Measurements from ENCODE around the gene MR1.
A peak's percentile ranks its signal among the peaks of the same experiment; 100 is the strongest.

MR1 gene

DNA sequence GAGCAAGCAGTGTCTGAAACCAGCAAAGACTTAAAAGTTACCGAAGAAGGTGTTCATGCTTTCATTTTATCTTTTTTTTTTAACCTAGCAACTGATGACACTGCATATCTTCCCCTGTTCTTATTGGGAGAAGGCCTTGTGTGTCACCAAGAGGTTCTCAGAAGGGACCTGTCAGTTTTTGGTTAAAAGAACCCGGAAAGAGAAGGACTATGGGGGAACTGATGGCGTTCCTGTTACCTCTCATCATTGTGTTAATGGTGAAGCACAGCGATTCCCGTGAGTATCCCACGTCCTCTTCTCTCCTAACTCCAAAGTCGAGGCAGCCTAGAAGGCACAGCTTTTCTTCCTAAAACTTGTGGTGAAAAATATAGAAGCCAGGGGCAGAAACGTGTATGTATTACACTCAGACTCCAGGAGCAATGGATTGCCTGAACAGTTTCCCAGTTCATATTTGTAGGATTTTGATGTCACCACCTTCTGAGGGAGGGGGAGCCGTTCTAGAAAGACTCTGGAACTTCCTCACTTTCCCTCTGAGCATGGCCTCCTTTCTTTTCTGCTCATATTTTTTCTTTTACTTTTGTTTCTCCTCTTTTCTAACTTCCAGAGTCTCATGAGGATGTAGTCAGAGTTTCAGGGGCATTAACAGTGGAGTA is at the start of gene MR1:
Gene MR1 (plus strand): TSS at position 185 of the 653 bp plus-strand sequence. CDS start 25 bp downstream, at position 210.
- DNase-seq (ENCODE audit: low read depth), result no peak

DNA sequence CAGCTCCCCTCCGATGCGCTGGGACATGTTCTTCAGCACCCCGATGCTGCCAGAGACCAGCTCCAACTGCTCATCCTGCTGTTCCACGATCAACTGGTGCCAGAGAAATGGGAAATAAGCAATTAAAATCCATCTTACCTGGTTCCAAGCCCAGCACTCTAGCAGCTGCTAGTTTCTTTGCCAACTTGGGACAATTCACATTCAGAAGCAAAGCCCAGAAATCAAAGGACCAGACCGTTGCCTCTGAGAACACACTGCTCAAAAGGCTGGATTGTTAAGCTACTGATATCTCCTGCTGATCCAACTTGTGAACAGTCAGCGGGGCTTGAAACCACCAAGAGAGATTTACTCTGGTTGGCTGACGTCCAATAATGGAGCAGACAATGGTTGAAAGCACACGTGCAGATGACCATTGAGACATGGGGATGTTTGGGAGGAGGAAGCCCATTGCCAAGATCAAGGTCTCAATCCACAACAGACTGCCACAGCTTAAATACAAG is 45.5 kb upstream of the MR1 start:
- DNase-seq (ENCODE audit: low read depth), result no peak

DNA sequence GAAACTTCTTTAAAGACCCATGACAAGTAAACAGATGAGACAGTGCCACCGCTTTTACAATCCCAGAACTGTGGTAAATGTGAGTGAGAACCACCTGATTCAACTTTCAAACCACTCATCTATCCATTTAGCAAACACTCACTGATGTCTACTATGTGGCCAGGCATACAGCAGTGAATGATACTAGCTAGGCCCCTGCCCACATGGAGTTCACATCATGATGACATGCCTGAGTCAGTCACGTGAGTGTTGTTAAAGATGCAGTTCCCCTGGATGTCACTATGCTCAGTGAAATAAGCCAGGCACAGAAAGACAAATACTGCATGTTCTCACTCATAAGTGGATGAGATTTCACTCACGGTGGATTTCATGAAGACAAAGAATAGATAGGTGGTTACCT is 39.5 kb upstream of the MR1 start:
- no peak for DNase-seq (ENCODE audit: low read depth)

DNA sequence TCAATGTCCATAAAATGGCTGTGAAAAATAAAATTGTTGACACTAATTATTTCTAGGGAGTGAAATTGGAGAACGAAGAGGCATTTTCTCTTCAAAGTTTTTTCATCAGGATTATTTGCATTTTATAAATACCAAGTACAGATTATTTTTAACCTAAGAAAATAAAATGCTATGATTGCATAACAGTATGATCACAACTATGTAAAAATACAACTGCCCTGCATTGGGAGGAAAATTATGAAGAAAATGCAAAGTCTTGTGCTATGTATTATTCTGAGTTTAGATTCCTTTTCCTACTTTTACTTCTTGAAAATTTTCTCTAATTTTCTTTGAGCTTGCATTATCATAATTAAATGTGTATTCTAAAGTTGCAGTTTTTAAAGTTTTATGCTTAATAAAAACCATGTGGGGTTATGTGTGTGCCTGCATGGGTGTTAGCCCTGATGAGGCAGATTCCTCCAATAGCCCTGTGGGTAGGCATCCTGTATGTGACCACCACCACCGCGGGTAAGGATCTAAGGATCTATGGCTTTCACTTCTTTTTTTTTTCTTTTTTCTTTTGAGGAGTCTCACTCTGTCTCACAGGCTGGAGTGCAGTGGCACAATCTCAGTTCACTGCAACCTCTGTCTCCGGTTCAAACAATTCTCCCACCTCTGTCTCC is 35.8 kb upstream of the MR1 start:
- DNase-seq (ENCODE audit: low read depth), result no peak

DNA sequence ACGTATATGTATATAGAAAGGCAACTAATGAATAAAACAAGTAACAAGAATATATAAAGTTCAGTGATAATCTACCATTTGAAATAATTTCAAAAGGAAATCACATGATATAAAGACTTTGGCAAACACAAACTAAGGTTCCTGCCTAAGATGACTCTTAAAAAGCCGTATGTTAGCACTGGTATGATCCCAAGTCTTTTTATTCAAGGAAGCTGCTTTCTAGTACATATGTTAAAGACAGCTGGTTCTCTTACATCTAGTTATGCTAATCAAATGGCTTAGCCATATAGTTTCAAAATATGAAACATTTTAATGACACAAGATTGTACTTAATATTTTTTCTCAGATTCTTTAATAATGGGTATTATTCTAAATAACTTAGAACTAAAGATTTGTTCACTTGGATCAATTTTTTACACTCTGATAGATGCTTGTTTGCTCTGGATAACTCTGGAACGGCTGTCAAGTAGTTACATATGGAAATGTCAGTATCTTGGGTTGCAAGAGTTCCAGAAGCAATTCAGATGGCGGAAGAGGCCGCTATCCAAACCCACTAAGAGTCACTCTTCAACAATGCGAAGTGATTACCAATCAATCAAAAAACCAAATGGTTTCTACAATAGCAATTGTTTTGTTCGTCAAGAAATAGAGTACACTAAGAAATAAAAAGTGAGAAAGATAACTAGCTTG is 32.5 kb upstream of the MR1 start:
- DNase-seq (ENCODE audit: low read depth), result no peak

DNA sequence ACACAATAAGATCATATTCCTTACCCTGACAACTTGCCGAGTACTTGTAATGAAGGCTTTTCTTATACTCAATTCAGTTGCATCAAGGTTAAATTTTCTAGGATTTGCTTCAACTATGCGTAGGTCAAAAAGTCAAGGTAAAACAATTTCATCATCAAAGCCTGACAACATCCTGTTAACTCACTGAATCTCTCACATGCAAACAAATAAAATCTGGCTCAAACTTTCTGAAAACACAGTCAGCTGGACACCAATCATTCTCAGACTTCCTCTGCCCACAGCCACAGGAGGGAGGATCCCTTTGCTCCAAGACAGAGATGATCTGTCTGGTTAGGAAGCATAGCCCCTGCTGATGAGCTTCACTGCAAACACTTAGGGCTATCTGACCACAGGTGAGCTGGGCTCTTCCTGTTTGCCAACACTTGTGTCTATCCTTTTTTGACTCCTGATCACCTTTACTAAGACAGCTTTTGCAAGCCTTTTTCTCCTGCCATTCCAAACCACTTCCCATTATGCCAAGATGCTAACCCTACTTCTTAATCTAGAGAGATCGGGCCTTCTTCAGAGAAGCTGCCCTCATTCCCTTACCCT is 31.1 kb upstream of the MR1 start:
- no peak for DNase-seq (ENCODE audit: low read depth)

DNA sequence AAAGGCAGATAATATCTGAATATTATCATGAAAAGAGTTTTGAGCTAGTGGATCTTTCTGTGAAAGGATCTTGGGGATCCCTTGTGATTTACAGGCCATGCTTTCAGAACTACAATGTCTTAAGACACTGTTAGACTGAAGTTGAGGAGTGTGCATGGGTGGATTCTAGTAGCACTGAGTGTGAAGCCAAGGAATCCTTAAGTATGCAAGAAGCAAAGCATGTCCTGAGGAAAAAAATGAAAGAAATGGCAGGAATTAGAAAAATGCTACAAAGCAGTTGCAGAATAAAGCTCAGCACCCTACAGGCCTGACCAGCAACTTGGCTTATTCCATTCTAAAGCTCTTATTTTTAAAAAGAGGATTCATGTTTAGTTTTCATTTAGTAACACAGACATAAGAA is 23.0 kb upstream of the MR1 start:
- DNase-seq (ENCODE audit: low read depth), result no peak

DNA sequence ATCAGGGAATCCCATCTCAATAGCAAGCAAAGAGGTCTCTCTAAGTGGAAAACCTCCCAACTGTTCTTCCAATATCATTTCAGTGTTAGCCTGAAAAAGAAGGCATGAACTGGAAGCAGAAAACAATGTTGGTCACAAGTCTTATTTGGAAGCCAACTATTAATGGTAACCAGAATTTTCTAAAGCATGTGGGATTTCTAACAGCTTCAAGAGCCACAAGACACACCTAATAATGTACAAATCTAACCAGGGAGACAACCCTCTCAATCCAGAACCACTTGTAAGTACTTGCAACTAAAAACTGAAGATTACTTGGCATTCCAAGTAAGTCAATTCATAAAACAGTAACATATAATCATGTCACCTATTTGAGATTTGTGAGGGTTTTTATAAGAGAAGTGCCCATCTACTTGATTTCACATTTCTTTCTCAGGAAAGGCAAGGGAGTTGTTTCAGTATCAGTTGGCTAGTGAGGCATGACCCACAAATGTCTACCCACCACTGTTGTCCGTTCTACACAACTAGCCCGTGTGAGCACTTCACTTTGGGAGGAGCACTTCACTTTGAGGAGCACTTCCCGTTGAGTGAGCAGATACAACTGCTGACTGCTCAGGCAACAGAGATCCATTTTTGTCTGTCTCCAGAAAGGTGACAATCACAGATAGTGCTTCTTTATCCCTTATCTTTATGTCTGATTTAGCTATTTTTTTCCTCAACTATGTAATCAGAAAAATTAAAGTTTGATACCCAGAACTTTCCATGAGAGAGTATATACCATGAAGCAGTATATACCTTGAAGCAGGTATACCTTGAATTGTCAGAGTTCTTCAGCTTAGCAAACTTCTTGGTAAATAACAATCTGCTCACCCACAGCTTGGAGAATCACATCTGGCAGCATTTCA is 22.2 kb upstream of the MR1 start:
- no peak for DNase-seq (ENCODE audit: low read depth)

DNA sequence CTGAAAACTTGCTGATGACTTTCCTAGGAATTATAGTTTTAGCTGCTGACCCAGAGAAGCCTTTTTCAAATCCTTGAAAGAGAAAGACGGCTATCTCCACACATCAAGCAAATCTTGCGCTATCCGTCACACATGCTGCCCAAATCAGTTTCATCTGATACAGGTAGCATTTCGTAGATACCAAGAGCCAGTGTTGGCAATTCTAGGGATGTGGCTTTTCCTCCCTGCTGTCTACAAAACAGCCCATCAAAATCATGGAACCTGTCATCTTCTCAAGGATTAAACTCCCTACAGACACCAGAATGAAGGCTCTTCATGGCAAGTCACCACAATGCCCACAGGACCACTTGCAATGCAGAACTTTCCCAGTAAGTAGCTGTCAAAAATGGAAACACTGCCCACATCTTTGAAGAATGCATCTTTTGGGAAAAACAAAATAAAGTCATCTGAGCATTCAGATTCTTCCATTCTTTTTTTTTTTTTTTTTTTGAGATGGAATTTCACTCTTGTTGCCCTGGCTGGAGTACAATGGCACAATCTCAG is 21.5 kb upstream of the MR1 start:
- no peak for DNase-seq (ENCODE audit: low read depth)

DNA sequence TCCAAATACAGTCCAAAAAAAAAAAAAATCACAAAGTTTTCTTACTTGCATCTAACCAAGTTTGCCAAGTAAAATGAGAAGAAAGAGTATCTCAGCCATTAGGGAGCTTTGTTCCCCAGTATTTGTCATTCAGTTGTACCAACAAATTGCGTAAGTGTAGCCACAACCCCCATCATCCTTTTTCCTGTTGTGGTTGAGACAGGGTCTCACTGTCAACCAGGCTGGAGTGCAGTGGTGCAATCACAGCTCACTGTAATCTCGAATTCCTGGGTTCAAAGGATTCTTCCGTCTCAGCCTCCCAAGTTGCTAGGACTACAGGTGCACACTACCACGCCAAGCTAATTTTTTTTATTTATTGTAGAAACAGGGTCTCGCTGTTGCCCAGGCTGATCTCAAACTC is 20.6 kb upstream of the MR1 start:
- DNase-seq (ENCODE audit: low read depth), result no peak

DNA sequence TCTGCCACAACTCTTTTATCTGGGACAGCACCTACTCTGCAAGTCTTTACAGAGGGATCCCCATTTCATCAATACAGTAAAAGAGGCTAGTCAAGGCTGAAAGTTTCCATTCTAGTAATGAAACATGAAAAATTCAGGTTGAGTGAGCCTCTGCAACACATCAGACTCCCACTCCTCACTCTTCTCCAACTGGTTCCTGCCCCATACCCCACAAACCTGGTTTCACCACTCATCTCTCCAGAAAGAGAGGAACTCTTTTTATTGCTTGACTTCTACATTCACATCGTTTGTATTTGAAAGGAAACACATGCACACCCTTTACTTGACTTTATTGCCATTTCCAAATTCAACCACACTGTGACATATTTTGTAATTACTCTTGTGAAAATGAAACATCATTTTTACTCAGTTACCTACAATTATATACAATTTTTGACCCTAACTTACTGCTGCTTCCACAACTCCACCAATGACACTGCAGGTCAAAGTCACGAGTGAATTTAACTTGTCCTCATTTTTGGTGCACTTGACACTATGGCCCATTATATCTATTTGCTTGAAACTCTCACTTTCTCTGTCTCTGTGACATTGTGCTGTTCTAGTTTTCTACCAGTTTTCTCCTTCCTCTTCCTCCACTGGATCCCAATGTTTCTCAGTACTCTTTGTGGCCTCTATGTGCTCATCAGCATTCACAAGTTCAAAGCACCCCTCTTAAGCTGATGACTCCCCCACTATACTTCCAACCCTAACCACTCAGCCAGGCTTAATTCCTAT is 19.1 kb upstream of the MR1 start:
- DNase-seq (ENCODE audit: low read depth), result no peak

DNA sequence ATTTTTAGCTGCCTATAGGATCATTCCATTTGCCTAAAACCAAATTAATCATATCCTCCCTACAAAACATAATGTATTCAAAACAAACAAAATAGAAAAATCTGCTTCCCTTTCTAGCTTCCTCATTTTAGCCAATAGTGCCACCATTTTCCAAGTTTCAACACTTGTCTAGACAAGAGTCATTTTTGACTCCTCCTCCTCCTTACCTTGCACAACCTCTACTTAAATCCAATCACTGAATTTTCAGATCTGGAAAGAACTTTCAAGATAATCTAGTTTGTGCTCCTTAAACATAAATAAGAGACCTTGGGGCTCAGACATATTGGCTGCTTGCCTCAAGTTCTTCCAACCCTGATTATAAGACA is 18.6 kb upstream of the MR1 start:
- DNase-seq (ENCODE audit: low read depth), result no peak

DNA sequence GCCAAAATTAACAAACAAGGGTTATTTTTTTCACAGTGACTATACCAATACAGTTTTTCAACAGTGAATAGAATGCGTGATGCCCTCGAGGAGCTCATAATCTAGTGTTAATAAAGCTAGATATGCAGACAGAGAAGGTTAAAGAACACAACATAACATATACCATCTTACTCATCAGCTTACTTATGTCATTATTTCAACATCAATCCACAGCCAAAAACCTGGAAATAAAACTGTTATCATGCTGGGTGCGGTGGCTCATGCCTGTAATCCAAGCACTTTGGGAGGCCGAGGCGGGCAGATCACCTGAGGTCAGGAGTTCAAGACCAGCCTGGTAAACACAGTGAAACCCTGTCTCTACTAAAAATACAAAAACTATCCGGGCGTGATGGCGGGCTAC is 17.2 kb upstream of the MR1 start:
- DNase-seq (ENCODE audit: low read depth), result no peak

DNA sequence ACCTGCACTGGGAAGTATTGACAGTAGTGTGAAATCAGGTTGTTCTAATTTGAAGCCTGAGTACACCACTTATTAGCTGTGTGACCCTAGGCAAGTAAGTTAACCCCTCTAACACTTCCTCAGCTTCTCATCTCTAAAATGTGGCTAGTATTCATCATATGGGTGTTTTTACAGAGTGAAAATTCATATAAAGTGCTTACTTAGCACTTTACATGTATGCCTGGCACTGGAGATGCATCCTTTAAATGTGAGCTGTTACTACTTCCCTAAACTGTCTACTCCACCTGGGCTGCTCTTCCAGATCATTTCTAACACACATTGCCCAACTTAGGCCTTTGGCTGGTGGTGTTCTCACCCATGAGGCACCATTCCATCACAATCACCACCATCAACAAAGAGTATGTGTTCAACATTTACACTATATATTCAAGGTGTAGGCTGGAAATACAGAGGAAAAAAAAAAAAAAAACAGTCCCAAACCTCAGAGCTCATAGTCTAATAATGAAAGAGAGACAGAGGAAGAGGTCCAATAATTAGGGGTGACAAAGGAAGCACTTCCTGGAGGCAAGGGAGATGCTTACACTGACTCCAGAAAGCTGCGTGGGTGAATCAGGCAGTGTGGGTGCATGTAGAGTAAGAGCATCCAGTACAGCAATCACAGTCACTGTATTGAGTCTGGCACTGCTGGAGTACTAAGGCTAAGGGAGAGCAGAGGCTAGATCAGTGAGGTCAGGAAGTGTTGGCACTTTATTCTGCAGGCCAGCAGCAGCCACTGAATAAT is 14.7 kb upstream of the MR1 start:
- DNase-seq (ENCODE audit: low read depth), result no peak

DNA sequence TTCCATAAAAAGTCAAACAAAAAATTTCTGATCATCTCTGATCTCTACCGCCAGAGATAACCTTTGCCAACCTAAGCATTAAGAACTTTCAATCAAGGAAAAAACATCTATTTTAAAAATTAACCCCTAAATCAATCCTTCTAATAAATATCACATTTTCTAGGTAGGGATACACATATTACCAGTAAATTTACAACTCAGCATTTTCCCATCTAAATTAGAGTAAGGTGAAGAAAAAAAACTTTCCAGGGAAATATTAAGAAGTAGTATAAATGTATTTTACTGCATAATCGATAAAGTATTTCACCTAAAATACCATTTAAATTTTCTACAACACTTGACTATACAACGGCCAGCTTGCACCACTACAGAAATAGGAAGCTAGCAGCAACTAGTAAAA is 12.6 kb upstream of the MR1 start:
- DNase-seq (ENCODE audit: low read depth), result no peak

DNA sequence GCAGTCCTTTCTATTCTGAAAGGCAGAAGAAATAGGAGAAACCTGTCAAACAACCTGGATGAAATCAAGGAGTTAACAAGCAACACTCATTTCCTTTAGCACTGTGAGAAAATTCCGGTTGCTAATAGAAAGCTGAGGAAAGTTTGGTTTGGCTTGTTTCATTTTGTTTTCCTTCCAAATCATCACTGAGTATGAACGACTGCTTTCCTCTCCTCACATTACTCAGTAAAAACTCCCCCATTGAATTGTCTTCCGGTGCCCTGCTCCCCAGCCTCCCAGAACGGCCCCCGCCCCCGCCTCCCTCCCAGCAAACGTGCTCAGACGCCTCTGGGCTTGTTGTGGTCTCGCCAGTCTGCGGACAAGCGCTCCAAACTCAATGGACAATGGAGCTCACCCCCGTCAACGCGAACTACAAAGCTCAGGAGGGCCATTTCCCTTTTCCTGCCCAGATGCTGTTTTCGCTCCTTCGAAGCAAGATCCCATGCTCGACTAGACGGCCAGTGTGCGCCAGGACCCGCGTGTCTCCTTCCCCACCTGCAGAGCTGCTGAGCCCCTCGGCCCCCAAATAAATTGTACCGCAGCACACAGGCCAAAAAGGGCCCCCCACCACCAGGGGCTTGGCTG is 11.9 kb upstream of the MR1 start:
- peak; percentile 36 for DNase-seq (ENCODE audit: low read depth)

DNA sequence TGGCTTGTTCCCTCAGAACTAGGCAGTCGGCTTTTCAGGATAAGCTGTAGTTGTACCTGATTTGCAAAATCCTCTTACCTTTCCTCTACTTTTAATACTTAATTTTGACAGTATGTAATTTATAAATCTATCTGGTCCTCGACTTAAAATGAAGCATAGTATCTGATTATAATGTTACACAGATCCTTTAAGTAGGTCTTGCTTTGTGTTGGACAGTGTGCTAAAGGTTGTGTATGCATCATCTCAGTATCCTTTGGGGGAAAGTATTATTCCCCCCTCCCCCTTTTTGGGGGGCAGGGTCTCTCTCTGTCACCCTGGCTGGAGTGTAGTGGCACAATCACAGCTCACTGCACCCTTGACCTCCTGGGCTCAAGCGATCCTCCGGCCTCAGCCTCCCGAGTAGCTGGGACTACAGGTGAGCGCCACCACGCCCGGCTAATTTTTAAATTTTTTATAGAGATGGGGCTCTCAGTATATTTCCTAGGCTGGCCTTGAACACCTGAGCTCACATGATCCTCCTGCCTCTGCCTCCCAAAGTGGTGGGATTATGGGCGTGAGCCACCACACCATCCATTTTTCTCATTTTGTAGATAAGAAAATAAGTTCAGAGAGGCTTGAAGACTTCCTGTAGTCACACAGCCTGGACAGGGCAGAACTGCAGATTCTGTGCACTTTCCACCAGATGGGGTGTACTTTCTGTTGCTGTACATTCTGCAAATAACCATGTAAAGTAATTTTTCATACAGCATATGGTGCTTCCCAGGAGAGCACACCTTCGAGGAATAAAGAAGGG is 10.3 kb upstream of the MR1 start:
- no peak for DNase-seq (ENCODE audit: low read depth)

DNA sequence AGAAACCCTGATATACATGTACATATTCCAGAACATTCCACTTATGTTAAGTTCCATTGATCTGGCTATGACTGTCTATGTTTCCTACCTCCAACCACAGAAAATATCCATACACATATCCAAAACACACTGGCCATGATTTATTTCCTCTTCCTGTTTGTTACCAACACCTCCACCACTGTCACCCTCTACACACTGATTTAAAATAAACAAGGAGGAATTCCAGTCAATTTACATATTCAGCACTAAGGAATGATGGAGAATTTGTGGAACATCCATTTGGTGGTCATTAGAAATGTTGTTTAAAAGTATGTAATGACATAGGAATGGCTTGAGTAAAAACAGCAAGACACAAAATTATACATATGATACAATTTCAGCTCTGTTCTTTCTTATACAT is 5.6 kb upstream of the MR1 start:
- no peak for DNase-seq (ENCODE audit: low read depth)

DNA sequence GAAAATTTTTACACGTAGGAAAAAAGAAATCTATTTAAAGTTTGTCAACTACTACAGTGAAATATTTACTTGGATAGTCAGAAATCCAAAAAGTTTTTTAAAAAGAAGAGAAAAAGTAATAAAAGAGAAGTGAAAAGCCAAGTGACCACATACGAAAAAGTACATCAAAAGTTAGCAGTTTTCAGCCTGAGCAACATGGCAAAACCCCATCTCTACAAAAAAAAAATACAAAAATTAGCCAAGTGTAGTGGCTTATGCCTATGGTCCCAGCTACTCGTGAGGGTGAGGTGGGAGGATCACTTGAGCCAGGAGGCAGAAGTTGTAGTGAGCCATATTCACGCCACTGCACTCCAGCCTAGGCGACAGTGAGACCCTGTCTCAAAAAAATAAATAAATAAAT is 5.2 kb upstream of the MR1 start:
- DNase-seq (ENCODE audit: low read depth), result no peak
